Ecto neural progenitor cell (in vitro differentiated cells): ENCODE measurements around the gene PCDHA4.
"Not testable (repeated sequence)": the region's sequence is repeated elsewhere in the genome, so short reads cannot be mapped to it uniquely, and the experiment has no call there.

Experiments used
- DNase-seq: peaks from one replicate; pipeline ENCODE4 v3.0.0-alpha.2; 2018; ENCODE audit warnings: low spot score

Gene PCDHA4

GRCh38 chr5:140821375-140822280 is 14.8 kb downstream of the PCDHA4 start, which contains the start of gene PCDHA5:
Gene PCDHA5 (plus strand): TSS chr5:140821613.
- no peak for DNase-seq

GRCh38 chr5:140822281-140822629 is 15.4 kb downstream of the PCDHA4 start:
- no peak for DNase-seq

GRCh38 chr5:140822969-140823368 is 16.1 kb downstream of the PCDHA4 start:
- not testable (repeated sequence) for DNase-seq

- DNase-seq = no peak
These were observed 16.6 kb downstream of the PCDHA4 start for GRCh38 chr5:140823475-140823874.

- no peak for DNase-seq
These were observed 21.0 kb downstream of the PCDHA4 start, which contains the start of gene PCDHA6 for GRCh38 chr5:140827704-140828361. Gene PCDHA6 (plus strand): TSS chr5:140827960. CDS start chr5:140828092, 132 bp downstream.

GRCh38 chr5:140828362-140828737 is 21.5 kb downstream of the PCDHA4 start:
- no peak for DNase-seq

- DNase-seq = not testable (repeated sequence)
These were observed 22.9 kb downstream of the PCDHA4 start for GRCh38 chr5:140829511-140830501.

- no peak for DNase-seq
These were observed 27.1 kb downstream of the PCDHA4 start, which contains the start of gene PCDHA7 for GRCh38 chr5:140833993-140834392. Gene PCDHA7 (plus strand): TSS chr5:140834269. CDS start chr5:140834384, 115 bp downstream.

GRCh38 chr5:140834439-140835008 is 27.7 kb downstream of the PCDHA4 start:
- not testable (repeated sequence) for DNase-seq

GRCh38 chr5:140835622-140836510 is 29.0 kb downstream of the PCDHA4 start:
- DNase-seq = no peak

- no peak for DNase-seq
These were observed 34.4 kb downstream of the PCDHA4 start, which contains the start of gene PCDHA8 for GRCh38 chr5:140840978-140841962. Gene PCDHA8 (plus strand): TSS chr5:140841187. CDS start chr5:140841322, 135 bp downstream.

- no peak for DNase-seq
These were observed 36.2 kb downstream of the PCDHA4 start for GRCh38 chr5:140842798-140843733.

- DNase-seq = not testable (repeated sequence)
These were observed 41.6 kb downstream of the PCDHA4 start, which contains the start of gene PCDHA9 for GRCh38 chr5:140848139-140849102. Gene PCDHA9 (plus strand): TSS chr5:140848382. CDS start chr5:140848496, 114 bp downstream.

- not testable (repeated sequence) for DNase-seq
These were observed 43.2 kb downstream of the PCDHA4 start for GRCh38 chr5:140849831-140850634.
